Measurements from ENCODE around the gene CTNNA3.

GRCh38 chr10:66852811-66853210, 843.2 kb downstream of the CTNNA3 start:
- TF ChIP-seq CTCF (IDR thresholded peaks at IDR 0.05 in 4 of 5, conservative IDR thresholded peaks at IDR 0.05 in 1 of 5) (no peak), POLR2A (IDR thresholded peaks at IDR 0.05) (no peak)
